Spleen (tissue), 7 donors: Measurements from ENCODE around the gene NOTCH1.

ENCODE experiments used
- POLR2A ChIP-seq, 3 donors: fragments of 450-650 bp; IDR thresholded peaks; one replicate each; pipeline ENCODE4 v1.5.1; 2017; ENCODE audit warnings: antibody characterized with exemption in 3 of 3, mild to moderate bottlenecking in 1 of 3
- POLR2AphosphoS5 ChIP-seq, 3 donors: sonication (generic); formaldehyde crosslinking; IDR thresholded peaks; one replicate each; pipeline ENCODE4 v1.5.1; 2017; ENCODE audit warnings: antibody characterized with exemption in 3 of 3
- TF ChIP-seq, protein P1 (sequence below), 11 experiments: fragments of 200-600 bp in 7 of 11; fragments of 450-650 bp in 4 of 11; sonication (generic) in 4 of 11; IDR thresholded peaks in 8 of 11; conservative IDR thresholded peaks in 3 of 11; 1 replicate in 7 of 11; 2 replicates in 4 of 11; pipeline versions ENCODE4 v1.4.0 to v1.8.0; 2016 to 2021; ENCODE audit warnings: antibody characterized with exemption in 11 of 11, inconsistent platforms in 4 of 11, mild to moderate bottlenecking in 1 of 11
- donor health status: DM: no; HTN: no; CAD: no; lungs with moderate emphysema.
- donor health status: DM: no; HTN: no; CAD: no.
- donor health status: DM: no; HTN: no; CAD: no.

DNA sequence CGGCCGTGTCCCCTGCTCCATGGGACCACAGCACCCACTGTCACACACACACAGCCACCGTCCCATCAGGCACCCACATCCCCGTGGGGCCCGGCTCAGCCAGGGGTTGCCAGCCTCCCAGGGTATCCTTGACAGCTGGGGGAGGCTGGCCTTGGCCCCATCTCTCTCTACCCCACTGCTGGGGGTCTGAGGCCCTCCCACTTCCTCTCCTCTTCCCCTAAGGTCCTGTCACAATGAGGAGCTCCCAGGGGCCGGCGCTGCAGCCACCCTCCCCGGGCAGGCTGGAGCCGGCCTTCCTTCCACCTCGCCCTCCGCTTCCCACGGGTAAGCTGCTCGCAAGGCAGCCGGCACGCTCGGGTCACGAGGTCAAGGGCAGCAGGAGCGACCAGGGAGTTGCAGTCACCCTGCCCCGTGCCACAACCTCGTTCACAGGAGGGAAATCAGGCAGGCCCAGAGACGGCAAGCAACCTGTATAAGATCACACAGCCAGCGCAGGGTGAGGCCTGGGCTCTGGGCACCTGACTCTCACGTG lies 38.6 kb upstream of the NOTCH1 start:
- TF ChIP-seq, protein P1, sequence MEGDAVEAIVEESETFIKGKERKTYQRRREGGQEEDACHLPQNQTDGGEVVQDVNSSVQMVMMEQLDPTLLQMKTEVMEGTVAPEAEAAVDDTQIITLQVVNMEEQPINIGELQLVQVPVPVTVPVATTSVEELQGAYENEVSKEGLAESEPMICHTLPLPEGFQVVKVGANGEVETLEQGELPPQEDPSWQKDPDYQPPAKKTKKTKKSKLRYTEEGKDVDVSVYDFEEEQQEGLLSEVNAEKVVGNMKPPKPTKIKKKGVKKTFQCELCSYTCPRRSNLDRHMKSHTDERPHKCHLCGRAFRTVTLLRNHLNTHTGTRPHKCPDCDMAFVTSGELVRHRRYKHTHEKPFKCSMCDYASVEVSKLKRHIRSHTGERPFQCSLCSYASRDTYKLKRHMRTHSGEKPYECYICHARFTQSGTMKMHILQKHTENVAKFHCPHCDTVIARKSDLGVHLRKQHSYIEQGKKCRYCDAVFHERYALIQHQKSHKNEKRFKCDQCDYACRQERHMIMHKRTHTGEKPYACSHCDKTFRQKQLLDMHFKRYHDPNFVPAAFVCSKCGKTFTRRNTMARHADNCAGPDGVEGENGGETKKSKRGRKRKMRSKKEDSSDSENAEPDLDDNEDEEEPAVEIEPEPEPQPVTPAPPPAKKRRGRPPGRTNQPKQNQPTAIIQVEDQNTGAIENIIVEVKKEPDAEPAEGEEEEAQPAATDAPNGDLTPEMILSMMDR (IDR thresholded peaks at IDR 0.05 in 8 of 11, conservative IDR thresholded peaks at IDR 0.05 in 3 of 11), result no peak
- TF ChIP-seq POLR2A (IDR thresholded peaks at IDR 0.05) (no peak), POLR2AphosphoS5 (IDR thresholded peaks at IDR 0.05) (peak; percentile 38 to 82 (median 60))
